HFFc6 (cell line): ENCODE data around the gene FNDC3B. TPM values are rescaled to one million over a fixed set of nuclear protein-coding genes. Genes with fewer than 3 reads are reported as not detected.

Experiments
- DNase-seq: peaks from one replicate; pipeline ENCODE4 v3.0.0-alpha.2; 2018
- H3K27ac Mint-ChIP-seq: 2 replicates; pipeline ENCODE4 v1.8.0; 2020; ENCODE audit warnings: mild to moderate bottlenecking, mixed read lengths
- H3K27me3 Mint-ChIP-seq: 2 replicates; pipeline ENCODE4 v1.8.0; 2021; ENCODE audit warnings: mild to moderate bottlenecking, moderate library complexity, mixed read lengths; ENCODE audit not compliant: insufficient read depth
- H3K36me3 Mint-ChIP-seq: 2 replicates; pipeline ENCODE4 v1.8.0; 2021; ENCODE audit warnings: low read depth, mixed read lengths
- H3K4me1 Mint-ChIP-seq: 2 replicates; pipeline ENCODE4 v1.8.0; 2020; ENCODE audit warnings: low read depth, mixed read lengths
- H3K4me3 Mint-ChIP-seq: 2 replicates; pipeline ENCODE4 v1.8.0; 2020; ENCODE audit warnings: mild to moderate bottlenecking, moderate library complexity, mixed read lengths
- H3K9me3 Mint-ChIP-seq: 2 replicates; pipeline ENCODE4 v1.8.0; 2020; ENCODE audit warnings: mild to moderate bottlenecking, mixed read lengths
- CTCF ChIP-seq: fragments of 200-600 bp; sonication (generic); IDR thresholded peaks from 2 replicates; pipeline ENCODE4 v1.5.0; 2021; ENCODE audit warnings: antibody characterized with exemption, mild to moderate bottlenecking
- total RNA-seq, 6 experiments: library from RNA; stranded (reverse); fragmentation: NEBNext Ultra II Directional; extraction: Animal tissue kit (Norgen Biotek cat#: 25700); gene quantifications; 2 replicates in 1 of 6; 3 replicates in 5 of 6; pipeline ENCODE4 v1.2.3, GENCODE V29; 2021

The FNDC3B gene
- total RNA-seq, 6 experiments from 2014 or later: 133 to 192 (median 155) TPM

GRCh38 chr3:172359231-172359630, 319.9 kb downstream of the FNDC3B start:
- H3K4me3 Mint-ChIP-seq: no peak overlapping the region
- H3K9me3 Mint-ChIP-seq: no peaks in the 10 kb centered on the region
- no peak for TF ChIP-seq CTCF
- peaks cover 37% of the 10 kb centered on the region for H3K4me1 Mint-ChIP-seq
- peaks cover 43% of the 10 kb centered on the region for H3K36me3 Mint-ChIP-seq
- H3K27me3 Mint-ChIP-seq: no peaks in the 10 kb centered on the region; the same call in 1 of the 2 replicates
- no peak for DNase-seq
- H3K27ac Mint-ChIP-seq: no peak overlapping the region

GRCh38 chr3:172359996-172360395, 320.6 kb downstream of the FNDC3B start:
- no peak overlapping the region for H3K27ac Mint-ChIP-seq
- TF ChIP-seq CTCF: no peak
- no peak for DNase-seq
- peaks cover 43% of the 10 kb centered on the region for H3K36me3 Mint-ChIP-seq
- H3K4me1 Mint-ChIP-seq: peaks cover 32% of the 10 kb centered on the region
- no peaks in the 10 kb centered on the region for H3K9me3 Mint-ChIP-seq
- H3K27me3 Mint-ChIP-seq: no peaks in the 10 kb centered on the region; the same call in 1 of the 2 replicates
- no peak overlapping the region for H3K4me3 Mint-ChIP-seq

DNA sequence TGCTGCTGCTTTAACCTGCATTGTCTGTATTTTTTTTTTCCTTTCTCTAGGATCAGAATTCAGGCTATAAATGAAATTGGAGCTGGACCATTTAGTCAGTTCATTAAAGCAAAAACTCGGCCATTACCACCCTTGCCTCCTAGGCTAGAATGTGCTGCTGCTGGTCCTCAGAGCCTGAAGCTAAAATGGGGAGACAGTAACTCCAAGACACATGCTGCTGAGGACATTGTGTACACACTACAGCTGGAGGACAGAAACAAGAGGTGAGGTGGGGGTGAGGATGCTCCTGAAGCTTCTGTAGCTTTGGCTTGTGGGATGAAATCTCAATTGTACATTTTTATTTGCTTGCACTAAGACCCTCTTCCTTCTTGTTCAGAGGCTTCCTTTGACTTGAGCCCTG, 323.2 kb downstream of the FNDC3B start:
- no peak for DNase-seq
- H3K4me3 Mint-ChIP-seq: no peak overlapping the region
- H3K27ac Mint-ChIP-seq: no peak overlapping the region
- no peaks in the 10 kb centered on the region for H3K27me3 Mint-ChIP-seq
- H3K9me3 Mint-ChIP-seq: no peaks in the 10 kb centered on the region
- H3K36me3 Mint-ChIP-seq: peaks cover 49% of the 10 kb centered on the region
- H3K4me1 Mint-ChIP-seq: peaks cover 24% of the 10 kb centered on the region
- no peak for TF ChIP-seq CTCF

DNA sequence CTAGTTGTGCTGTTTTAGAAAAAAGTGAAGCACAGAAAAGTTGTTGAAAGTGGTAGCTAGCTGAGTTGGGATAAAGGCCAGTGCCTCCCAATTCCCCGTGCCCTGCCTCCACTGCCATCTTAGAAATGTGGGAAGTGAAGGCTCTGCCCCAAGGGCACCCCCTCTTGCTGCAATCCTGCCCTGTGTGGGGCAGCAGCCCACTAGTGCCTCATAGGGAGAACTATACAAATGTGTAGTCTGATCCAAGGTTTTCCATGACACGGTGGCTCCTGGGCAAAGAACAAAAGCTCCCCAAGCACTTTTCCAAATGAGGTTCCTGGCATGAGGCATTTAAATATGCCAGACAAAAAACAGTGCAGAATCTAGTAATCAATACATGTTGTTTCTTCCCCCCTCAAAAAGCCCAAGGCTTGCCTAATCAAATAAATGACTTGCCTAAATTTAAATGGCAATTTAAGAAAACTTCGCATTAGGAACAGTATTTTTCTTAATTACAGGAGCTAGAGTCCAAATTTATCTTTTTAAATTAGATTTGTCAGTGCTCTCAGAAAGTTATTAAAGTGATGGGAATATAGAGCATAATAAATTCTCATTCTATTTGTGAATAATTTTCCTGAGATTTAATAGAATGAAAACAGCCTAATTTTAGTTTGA, 325.1 kb downstream of the FNDC3B start:
- DNase-seq: no peak
- no peak for TF ChIP-seq CTCF
- Mint-ChIP-seq H3K36me3 (peaks cover 53% of the 10 kb centered on the region), H3K4me3 (no peak overlapping the region), H3K27ac (no peak overlapping the region), H3K27me3 (no peaks in the 10 kb centered on the region), H3K4me1 (peaks cover 27% of the 10 kb centered on the region), H3K9me3 (no peaks in the 10 kb centered on the region)

- no peak overlapping the region for H3K4me3 Mint-ChIP-seq
- peaks cover 58% of the 10 kb centered on the region for H3K36me3 Mint-ChIP-seq
- no peaks in the 10 kb centered on the region for H3K27me3 Mint-ChIP-seq
- peaks cover 27% of the 10 kb centered on the region for H3K4me1 Mint-ChIP-seq
- H3K9me3 Mint-ChIP-seq: no peaks in the 10 kb centered on the region
- H3K27ac Mint-ChIP-seq: no peak overlapping the region
- no peak for DNase-seq
- TF ChIP-seq CTCF: no peak
Observed at GRCh38 chr3:172365028-172365567, 325.7 kb downstream of the FNDC3B start.
